HG02973 (cell line): ENCODE data around the gene CRISP2.
"Not testable (repeated sequence)": the region's sequence is repeated elsewhere in the genome, so short reads cannot be mapped to it uniquely, and the experiment has no call there.

Experiments
- ATAC-seq: cut with Tn5 transposase; IDR thresholded peaks from one replicate; pipeline ENCODE4 v1.9.1; 2021; ENCODE audit warnings: moderate library complexity; ENCODE audit not compliant: unreplicated experiment

CRISP2 gene

GRCh38 chr6:49713346-49713745, at the start of gene CRISP2:
TSS of gene CRISP2 (minus strand) at chr6:49713543. CDS start at chr6:49709196, 4,347 bp downstream.
- no peak for ATAC-seq

GRCh38 chr6:49744259-49744658, 30.9 kb upstream of the CRISP2 start, which contains the start of gene CRISP3:
TSS of gene CRISP3 (minus strand) at chr6:49744388. CDS start at chr6:49744367, 21 bp downstream.
- no peak for ATAC-seq

GRCh38 chr6:49743429-49743828, 30.1 kb upstream of the CRISP2 start:
- no peak for ATAC-seq

GRCh38 chr6:49739423-49739822, 26.1 kb upstream of the CRISP2 start:
- no peak for ATAC-seq

GRCh38 chr6:49736017-49736508, 22.7 kb upstream of the CRISP2 start:
- no peak for ATAC-seq

- no peak for ATAC-seq
Observed at GRCh38 chr6:49733680-49734079, 20.3 kb upstream of the CRISP2 start.

- ATAC-seq = no peak
Observed at GRCh38 chr6:49732781-49733180, 19.4 kb upstream of the CRISP2 start.

GRCh38 chr6:49730251-49730650, 16.9 kb upstream of the CRISP2 start:
- no peak for ATAC-seq

GRCh38 chr6:49723917-49724316, 10.6 kb upstream of the CRISP2 start:
- not testable (repeated sequence) for ATAC-seq

- ATAC-seq = no peak
Observed at GRCh38 chr6:49721297-49721696, 8.0 kb upstream of the CRISP2 start.

GRCh38 chr6:49720372-49720771, 7.0 kb upstream of the CRISP2 start:
- no peak for ATAC-seq

GRCh38 chr6:49698478-49698877, 14.9 kb downstream of the CRISP2 start:
- ATAC-seq = no peak

- no peak for ATAC-seq
Observed at GRCh38 chr6:49693512-49693911, 19.8 kb downstream of the CRISP2 start.

GRCh38 chr6:49692534-49692933, 20.8 kb downstream of the CRISP2 start:
- ATAC-seq = no peak

- ATAC-seq = no peak
Observed at GRCh38 chr6:49676671-49677281, 36.6 kb downstream of the CRISP2 start.

- no peak for ATAC-seq
Observed at GRCh38 chr6:49675816-49676215, 37.5 kb downstream of the CRISP2 start.

GRCh38 chr6:49668083-49668511, 45.2 kb downstream of the CRISP2 start:
- ATAC-seq = no peak

GRCh38 chr6:49666930-49667757, 46.2 kb downstream of the CRISP2 start:
- ATAC-seq = no peak

GRCh38 chr6:49666480-49666879, 46.9 kb downstream of the CRISP2 start:
- no peak for ATAC-seq

- no peak for ATAC-seq
Observed at GRCh38 chr6:49664817-49665216, 48.5 kb downstream of the CRISP2 start.

GRCh38 chr6:49664054-49664453, 49.3 kb downstream of the CRISP2 start:
- ATAC-seq = not testable (repeated sequence)

- ATAC-seq = no peak
Observed at GRCh38 chr6:49662892-49663261, 50.5 kb downstream of the CRISP2 start.
